Measurements from ENCODE around the gene CCDC186. TPM values are rescaled to one million over a fixed set of nuclear protein-coding genes. Genes with fewer than 3 reads are reported as not detected.

CCDC186 gene
- total and polyA plus RNA-seq, 9 donors = 7.4 to 14.2 (median 11.3) TPM

- Histone ChIP-seq H3K27me3 (ENCODE audit: control insufficient read depth, insufficient read depth, low read length) (peaks cover 4% of the 10 kb centered on the region), H3K36me3 (ENCODE audit: control insufficient read depth, insufficient read depth, low read length) (no peaks in the 10 kb centered on the region), H3K4me1 (ENCODE audit: control insufficient read depth, insufficient read depth, low read length) (peaks cover 5% of the 10 kb centered on the region), H3K4me3 (ENCODE audit: low read length) (no peak within 1 kb of the TSS), H3K9me3 (replicated peaks; ENCODE audit: control insufficient read depth, low read depth, low read length) (no peaks in the 10 kb centered on the region), H3K27ac (ENCODE audit: low read length) (no peak within 1 kb of the TSS)
- WGBS (ENCODE audit: insufficient coverage) = 74% methylated on average over 27 of the region's 28 CpGs
- DNase-seq = no peak
These were observed 5.1 kb upstream of the CCDC186 start, which contains the start of gene TDRD1 for GRCh38 chr10:114179148-114179547. TDRD1 (plus strand) TSS chr10:114179353; CDS start chr10:114187832, 8,479 bp downstream.

GRCh38 chr10:114176511-114176910 lies 2.5 kb upstream of the CCDC186 start:
- Histone ChIP-seq H3K27me3 (ENCODE audit: control insufficient read depth, insufficient read depth, low read length) (peaks cover 4% of the 10 kb centered on the region), H3K4me3 (ENCODE audit: low read length) (no peak overlapping the region), H3K27ac (ENCODE audit: low read length) (no peak overlapping the region), H3K36me3 (ENCODE audit: control insufficient read depth, insufficient read depth, low read length) (no peaks in the 10 kb centered on the region), H3K9me3 (replicated peaks; ENCODE audit: control insufficient read depth, low read depth, low read length) (no peaks in the 10 kb centered on the region), H3K4me1 (ENCODE audit: control insufficient read depth, insufficient read depth, low read length) (peaks cover 4% of the 10 kb centered on the region)
- DNase-seq = no peak
- 50% methylated on average over 1 of the region's 1 CpG for WGBS (ENCODE audit: insufficient coverage)

- WGBS (ENCODE audit: insufficient coverage) = no CpG with 5 or more reads among the region's 1 CpG
- H3K4me1 ChIP-seq (ENCODE audit: control insufficient read depth, insufficient read depth, low read length) = peaks cover 4% of the 10 kb centered on the region
- H3K9me3 ChIP-seq (replicated peaks; ENCODE audit: control insufficient read depth, low read depth, low read length) = no peaks in the 10 kb centered on the region
- peaks cover 4% of the 10 kb centered on the region for H3K27me3 ChIP-seq (ENCODE audit: control insufficient read depth, insufficient read depth, low read length)
- no peak overlapping the region for H3K27ac ChIP-seq (ENCODE audit: low read length)
- no peak overlapping the region for H3K4me3 ChIP-seq (ENCODE audit: low read length)
- H3K36me3 ChIP-seq (ENCODE audit: control insufficient read depth, insufficient read depth, low read length) = no peaks in the 10 kb centered on the region
- no peak for DNase-seq
These were observed 1.7 kb upstream of the CCDC186 start for GRCh38 chr10:114175667-114176066.

GRCh38 chr10:114174695-114175188 lies 739 bp upstream of the CCDC186 start:
- DNase-seq = peak; percentile 43
- WGBS (ENCODE audit: insufficient coverage) = 8% methylated on average over 17 of the region's 19 CpGs
- Histone ChIP-seq H3K9me3 (replicated peaks; ENCODE audit: control insufficient read depth, low read depth, low read length) (no peaks in the 10 kb centered on the region), H3K36me3 (ENCODE audit: control insufficient read depth, insufficient read depth, low read length) (no peaks in the 10 kb centered on the region), H3K4me1 (ENCODE audit: control insufficient read depth, insufficient read depth, low read length) (peaks cover 4% of the 10 kb centered on the region), H3K4me3 (ENCODE audit: low read length) (peak overlapping the region; percentile 98), H3K27ac (ENCODE audit: low read length) (no peak overlapping the region), H3K27me3 (ENCODE audit: control insufficient read depth, insufficient read depth, low read length) (peaks cover 4% of the 10 kb centered on the region)

GRCh38 chr10:114173603-114173920 lies 441 bp downstream of the CCDC186 start:
- no peak for DNase-seq

GRCh38 chr10:114172776-114173602 lies 1.0 kb downstream of the CCDC186 start:
- peaks cover 4% of the 10 kb centered on the region for H3K4me1 ChIP-seq (ENCODE audit: control insufficient read depth, insufficient read depth, low read length)
- peaks cover 4% of the 10 kb centered on the region for H3K27me3 ChIP-seq (ENCODE audit: control insufficient read depth, insufficient read depth, low read length)
- peak overlapping the region; percentile 98 for H3K4me3 ChIP-seq (ENCODE audit: low read length)
- H3K36me3 ChIP-seq (ENCODE audit: control insufficient read depth, insufficient read depth, low read length) = no peaks in the 10 kb centered on the region
- 30% methylated on average over 2 of the region's 9 CpGs for WGBS (ENCODE audit: insufficient coverage)
- H3K27ac ChIP-seq (ENCODE audit: low read length) = peak overlapping the region; percentile 89
- peak; percentile 29 for DNase-seq
- peaks cover 5% of the 10 kb centered on the region for H3K9me3 ChIP-seq (replicated peaks; ENCODE audit: control insufficient read depth, low read depth, low read length)

More at GRCh38 chr10:114173603-114173920, 441 bp downstream of the CCDC186 start:
- H3K36me3 ChIP-seq (ENCODE audit: control insufficient read depth, insufficient read depth, low read length) = no peaks in the 10 kb centered on the region
- H3K9me3 ChIP-seq (replicated peaks; ENCODE audit: control insufficient read depth, low read depth, low read length) = peaks cover 3% of the 10 kb centered on the region
- H3K27me3 ChIP-seq (ENCODE audit: control insufficient read depth, insufficient read depth, low read length) = peaks cover 4% of the 10 kb centered on the region
- WGBS (ENCODE audit: insufficient coverage) = 0% methylated on average over 9 of the region's 23 CpGs
- H3K4me1 ChIP-seq (ENCODE audit: control insufficient read depth, insufficient read depth, low read length) = peaks cover 4% of the 10 kb centered on the region
- H3K4me3 ChIP-seq (ENCODE audit: low read length) = peak overlapping the region; percentile 98
- peak overlapping the region; percentile 89 for H3K27ac ChIP-seq (ENCODE audit: low read length)

GRCh38 chr10:114172216-114172615 lies 1.8 kb downstream of the CCDC186 start:
- H3K4me3 ChIP-seq (ENCODE audit: low read length) = no peak overlapping the region
- no CpG with 5 or more reads among the region's 1 CpG for WGBS (ENCODE audit: insufficient coverage)

GRCh38 chr10:114168450-114169009 lies 5.5 kb downstream of the CCDC186 start:
- Histone ChIP-seq H3K36me3 (ENCODE audit: control insufficient read depth, insufficient read depth, low read length) (no peaks in the 10 kb centered on the region), H3K4me3 (ENCODE audit: low read length) (no peak overlapping the region), H3K27me3 (ENCODE audit: control insufficient read depth, insufficient read depth, low read length) (no peaks in the 10 kb centered on the region), H3K27ac (ENCODE audit: low read length) (no peak overlapping the region), H3K9me3 (replicated peaks; ENCODE audit: control insufficient read depth, low read depth, low read length) (peaks cover 5% of the 10 kb centered on the region), H3K4me1 (ENCODE audit: control insufficient read depth, insufficient read depth, low read length) (peaks cover 2% of the 10 kb centered on the region)
- no peak for DNase-seq
- 100% methylated on average over 1 of the region's 3 CpGs for WGBS (ENCODE audit: insufficient coverage)

More at GRCh38 chr10:114172216-114172615, 1.8 kb downstream of the CCDC186 start:
- peak; percentile 35 for DNase-seq
- Histone ChIP-seq H3K36me3 (ENCODE audit: control insufficient read depth, insufficient read depth, low read length) (no peaks in the 10 kb centered on the region), H3K9me3 (replicated peaks; ENCODE audit: control insufficient read depth, low read depth, low read length) (peaks cover 5% of the 10 kb centered on the region), H3K27ac (ENCODE audit: low read length) (no peak overlapping the region), H3K4me1 (ENCODE audit: control insufficient read depth, insufficient read depth, low read length) (peaks cover 4% of the 10 kb centered on the region), H3K27me3 (ENCODE audit: control insufficient read depth, insufficient read depth, low read length) (peaks cover 4% of the 10 kb centered on the region)

- no peak for DNase-seq
- H3K27ac ChIP-seq (ENCODE audit: low read length) = no peak overlapping the region
- H3K9me3 ChIP-seq (replicated peaks; ENCODE audit: control insufficient read depth, low read depth, low read length) = peaks cover 5% of the 10 kb centered on the region
- no peak overlapping the region for H3K4me3 ChIP-seq (ENCODE audit: low read length)
- WGBS (ENCODE audit: insufficient coverage) = 100% methylated on average over 2 of the region's 3 CpGs
- peaks cover 2% of the 10 kb centered on the region for H3K4me1 ChIP-seq (ENCODE audit: control insufficient read depth, insufficient read depth, low read length)
- no peaks in the 10 kb centered on the region for H3K36me3 ChIP-seq (ENCODE audit: control insufficient read depth, insufficient read depth, low read length)
- H3K27me3 ChIP-seq (ENCODE audit: control insufficient read depth, insufficient read depth, low read length) = no peaks in the 10 kb centered on the region
These were observed 6.0 kb downstream of the CCDC186 start for GRCh38 chr10:114167985-114168384.

- H3K4me1 ChIP-seq (ENCODE audit: control insufficient read depth, insufficient read depth, low read length) = no peaks in the 10 kb centered on the region
- no peak overlapping the region for H3K27ac ChIP-seq (ENCODE audit: low read length)
- no peaks in the 10 kb centered on the region for H3K36me3 ChIP-seq (ENCODE audit: control insufficient read depth, insufficient read depth, low read length)
- peaks cover 5% of the 10 kb centered on the region for H3K9me3 ChIP-seq (replicated peaks; ENCODE audit: control insufficient read depth, low read depth, low read length)
- no peak for DNase-seq
- no peaks in the 10 kb centered on the region for H3K27me3 ChIP-seq (ENCODE audit: control insufficient read depth, insufficient read depth, low read length)
- H3K4me3 ChIP-seq (ENCODE audit: low read length) = no peak overlapping the region
- WGBS (ENCODE audit: insufficient coverage) = no CpG with 5 or more reads among the region's 3 CpGs
These were observed 7.5 kb downstream of the CCDC186 start for GRCh38 chr10:114166494-114166893.
